OCI-LY1 (cell line): ENCODE data around the gene ERCC4.

Experiments
- H2AFZ ChIP-seq: fragments of 200-600 bp; sonication (generic), shearing (Covaris generic); 2 replicates; pipeline ENCODE4 v1.6.0; 2014; ENCODE audit warnings: antibody characterized with exemption, mild to moderate bottlenecking, low read length
- H3F3A ChIP-seq: fragments of 200-600 bp; sonication (generic), shearing (Covaris generic); 2 replicates; pipeline ENCODE4 v1.6.0; 2014; ENCODE audit warnings: mild to moderate bottlenecking, antibody characterized with exemption, low read length, moderate library complexity; ENCODE audit not compliant: insufficient read depth
- H3K27ac ChIP-seq: fragments of 200-600 bp; sonication (generic); 2 replicates; pipeline ENCODE4 v1.5.1; 2014; ENCODE audit warnings: low read length, mixed run types, mild to moderate bottlenecking, low read depth; ENCODE audit not compliant: poor library complexity, severe bottlenecking
- H3K27me3 ChIP-seq: fragments of 200-600 bp; sonication (generic); 2 replicates; pipeline ENCODE4 v1.6.0; 2014; ENCODE audit warnings: antibody characterized with exemption, mild to moderate bottlenecking, low read length, moderate library complexity; ENCODE audit not compliant: insufficient read depth
- H3K36me3 ChIP-seq: fragments of 200-600 bp; sonication (generic); 2 replicates; pipeline ENCODE4 v1.6.1; 2014; ENCODE audit warnings: mild to moderate bottlenecking, antibody characterized with exemption, low read length, moderate library complexity, mixed read lengths; ENCODE audit not compliant: insufficient read depth
- H3K4me1 ChIP-seq: fragments of 200-600 bp; sonication (generic); 2 replicates; pipeline ENCODE4 v1.5.1; 2014; ENCODE audit warnings: mild to moderate bottlenecking, low read length, moderate library complexity; ENCODE audit not compliant: insufficient read depth, severe bottlenecking
- H3K4me2 ChIP-seq: fragments of 200-600 bp; sonication (generic), shearing (Covaris generic); 2 replicates; pipeline ENCODE4 v1.6.1; 2014; ENCODE audit warnings: low read length
- H3K4me3 ChIP-seq: fragments of 200-600 bp; sonication (generic); 2 replicates; pipeline ENCODE4 v1.5.1; 2014; ENCODE audit warnings: low read length, low read depth, mild to moderate bottlenecking, mixed read lengths; ENCODE audit not compliant: poor library complexity, severe bottlenecking
- H3K79me2 ChIP-seq: fragments of 200-600 bp; shearing (Covaris generic); 2 replicates; pipeline ENCODE4 v1.6.1; 2016; ENCODE audit warnings: mixed run types, low read length, mixed read lengths; ENCODE audit not compliant: insufficient read depth
- H3K9ac ChIP-seq: fragments of 200-600 bp; sonication (generic), shearing (Covaris generic); 2 replicates; pipeline ENCODE4 v1.6.1; 2014; ENCODE audit warnings: mild to moderate bottlenecking, low read length, mixed read lengths
- H3K9me2 ChIP-seq: fragments of 200-600 bp; sonication (generic), shearing (Covaris generic); 2 replicates; pipeline ENCODE4 v1.6.1; 2014; ENCODE audit warnings: low read depth, mild to moderate bottlenecking, low read length, mixed read lengths
- H3K9me3 ChIP-seq: fragments of 200-600 bp; shearing (Covaris generic); 2 replicates; pipeline ENCODE4 v1.6.1; 2014; ENCODE audit warnings: low read length, mixed read lengths
- H4K20me1 ChIP-seq: fragments of 200-600 bp; sonication (generic), shearing (Covaris generic); 2 replicates; pipeline ENCODE4 v1.6.0; 2016; ENCODE audit warnings: mild to moderate bottlenecking, low read length; ENCODE audit not compliant: insufficient read depth
- EZH2 ChIP-seq: fragments of 200-600 bp; sonication (generic), shearing (Covaris generic); IDR thresholded peaks from 2 replicates; pipeline ENCODE4 v1.8.0; 2017; ENCODE audit warnings: borderline replicate concordance, mixed run types, mild to moderate bottlenecking, antibody characterized with exemption, low read length, moderate library complexity, mixed read lengths
- TF ChIP-seq, protein P1 (sequence below): fragments of 200-600 bp; sonication (generic), shearing (Covaris generic); IDR thresholded peaks from 2 replicates; pipeline ENCODE4 v1.5.1; 2017; ENCODE audit warnings: mild to moderate bottlenecking, antibody characterized with exemption, low read length, moderate library complexity, mixed read lengths

The ERCC4 gene

GRCh38 chr16:13953501-13953900, 33.5 kb downstream of the ERCC4 start:
- no peaks in the 10 kb centered on the region for H3K79me2 ChIP-seq

DNA sequence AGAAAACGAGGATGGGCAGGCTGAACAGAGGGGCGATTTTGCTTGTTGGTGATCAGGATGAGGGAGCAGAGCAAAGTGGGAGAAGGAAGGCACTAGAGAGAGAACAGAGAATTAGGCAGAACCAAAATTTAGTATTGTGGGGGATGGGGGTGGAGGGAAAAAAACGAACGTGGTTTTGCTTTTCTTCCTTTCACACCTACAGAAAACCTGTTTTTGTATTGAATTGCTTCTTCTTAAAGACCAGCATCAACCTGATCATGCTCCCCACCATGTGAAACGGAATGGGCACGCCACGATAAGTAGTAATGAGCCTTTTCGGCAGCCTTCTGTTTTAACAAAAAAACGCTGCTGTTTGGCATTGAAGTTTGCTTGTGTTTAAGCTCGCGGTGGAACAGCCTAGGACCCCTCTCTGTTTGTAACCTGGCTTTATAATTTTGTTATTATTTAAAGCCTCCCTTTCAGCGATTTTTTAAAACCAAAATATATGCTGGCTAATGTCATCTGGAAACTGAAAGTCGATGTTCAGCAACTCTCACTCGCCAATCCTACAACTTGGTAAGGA, 36.8 kb downstream of the ERCC4 start:
- H3K27me3 ChIP-seq: no peaks in the 10 kb centered on the region
- peak overlapping the region; percentile 2 for H2AFZ ChIP-seq
- H3K27ac ChIP-seq: peak overlapping the region; percentile 50
- H3K9me2 ChIP-seq: no peaks in the 10 kb centered on the region
- no peaks in the 10 kb centered on the region for H3K36me3 ChIP-seq
- H3K4me1 ChIP-seq: peaks cover 40% of the 10 kb centered on the region
- H3K9ac ChIP-seq: peak overlapping the region; percentile 21; the same call in 1 of the 2 replicates
- TF ChIP-seq, protein P1, sequence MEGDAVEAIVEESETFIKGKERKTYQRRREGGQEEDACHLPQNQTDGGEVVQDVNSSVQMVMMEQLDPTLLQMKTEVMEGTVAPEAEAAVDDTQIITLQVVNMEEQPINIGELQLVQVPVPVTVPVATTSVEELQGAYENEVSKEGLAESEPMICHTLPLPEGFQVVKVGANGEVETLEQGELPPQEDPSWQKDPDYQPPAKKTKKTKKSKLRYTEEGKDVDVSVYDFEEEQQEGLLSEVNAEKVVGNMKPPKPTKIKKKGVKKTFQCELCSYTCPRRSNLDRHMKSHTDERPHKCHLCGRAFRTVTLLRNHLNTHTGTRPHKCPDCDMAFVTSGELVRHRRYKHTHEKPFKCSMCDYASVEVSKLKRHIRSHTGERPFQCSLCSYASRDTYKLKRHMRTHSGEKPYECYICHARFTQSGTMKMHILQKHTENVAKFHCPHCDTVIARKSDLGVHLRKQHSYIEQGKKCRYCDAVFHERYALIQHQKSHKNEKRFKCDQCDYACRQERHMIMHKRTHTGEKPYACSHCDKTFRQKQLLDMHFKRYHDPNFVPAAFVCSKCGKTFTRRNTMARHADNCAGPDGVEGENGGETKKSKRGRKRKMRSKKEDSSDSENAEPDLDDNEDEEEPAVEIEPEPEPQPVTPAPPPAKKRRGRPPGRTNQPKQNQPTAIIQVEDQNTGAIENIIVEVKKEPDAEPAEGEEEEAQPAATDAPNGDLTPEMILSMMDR: no peak
- TF ChIP-seq EZH2: no peak
- H3F3A ChIP-seq: no peaks in the 10 kb centered on the region
- H3K9me3 ChIP-seq: no peaks in the 10 kb centered on the region
- H3K4me2 ChIP-seq: peak overlapping the region; percentile 48
- H3K4me3 ChIP-seq: peak overlapping the region; percentile 29
- H3K79me2 ChIP-seq: no peaks in the 10 kb centered on the region
- no peaks in the 10 kb centered on the region for H4K20me1 ChIP-seq

More at GRCh38 chr16:13953501-13953900, 33.5 kb downstream of the ERCC4 start:
- Histone ChIP-seq H2AFZ (no peak overlapping the region), H3K4me3 (no peak overlapping the region), H3K9me2 (no peaks in the 10 kb centered on the region), H3K4me1 (peaks cover 39% of the 10 kb centered on the region), H4K20me1 (no peaks in the 10 kb centered on the region), H3K9me3 (no peaks in the 10 kb centered on the region), H3K36me3 (no peaks in the 10 kb centered on the region), H3K4me2 (no peak overlapping the region), H3K27ac (no peak overlapping the region), H3K9ac (no peak overlapping the region), H3K27me3 (no peaks in the 10 kb centered on the region), H3F3A (no peaks in the 10 kb centered on the region)
- TF ChIP-seq EZH2: no peak
- TF ChIP-seq, protein P1: no peak

DNA sequence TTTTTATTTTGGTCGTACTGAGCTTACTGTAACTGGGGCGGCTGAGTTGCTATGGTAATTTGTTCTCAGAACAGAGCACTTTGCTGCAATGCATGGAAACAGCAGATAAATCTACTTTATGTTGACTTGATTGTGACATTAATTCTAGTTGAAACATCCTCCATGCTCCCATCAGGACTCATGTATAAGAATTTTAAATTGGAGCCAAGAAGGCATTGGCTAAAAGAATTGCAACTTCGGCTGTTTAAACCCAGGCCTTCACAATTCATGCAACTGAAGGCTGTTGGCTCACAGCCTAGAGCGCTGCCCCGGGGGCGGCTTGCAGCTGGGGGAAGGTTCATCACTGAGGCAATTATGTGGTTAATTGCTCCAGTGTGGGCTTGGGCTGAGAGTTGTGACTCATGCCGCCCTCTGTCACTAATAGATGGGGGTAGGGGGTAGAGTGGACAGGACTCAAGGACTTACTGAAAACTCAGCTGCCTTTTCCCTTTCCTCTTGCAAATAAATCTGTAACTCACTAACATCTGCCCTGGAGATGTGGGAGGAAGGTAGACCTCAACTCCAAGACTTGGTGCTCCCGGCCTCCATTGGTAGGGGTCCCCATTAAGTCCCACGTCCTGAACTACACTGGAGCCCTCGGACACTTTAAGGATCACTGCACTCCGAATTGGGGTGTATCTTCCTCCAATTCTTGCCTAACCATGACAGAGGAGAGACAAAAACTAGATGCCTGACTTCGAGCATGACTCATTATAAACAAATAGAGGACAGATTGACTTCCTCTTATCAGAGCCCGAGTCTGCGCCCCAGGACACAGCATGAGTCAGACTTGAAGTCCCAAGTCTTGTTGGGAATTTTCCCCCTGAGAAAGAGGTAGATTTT, 37.5 kb downstream of the ERCC4 start:
- TF ChIP-seq EZH2: no peak
- TF ChIP-seq, protein P1: no peak
- Histone ChIP-seq H3K4me1 (peaks cover 40% of the 10 kb centered on the region), H3K4me2 (peak overlapping the region; percentile 48), H3K27ac (peak overlapping the region; percentile 50), H4K20me1 (no peaks in the 10 kb centered on the region), H3K9me3 (no peaks in the 10 kb centered on the region), H2AFZ (peak overlapping the region; percentile 2), H3K27me3 (no peaks in the 10 kb centered on the region), H3K9me2 (no peaks in the 10 kb centered on the region), H3K36me3 (no peaks in the 10 kb centered on the region), H3K4me3 (peak overlapping the region; percentile 29), H3K79me2 (no peaks in the 10 kb centered on the region), H3K9ac (peak overlapping the region; percentile 21; the same call in 1 of the 2 replicates), H3F3A (no peaks in the 10 kb centered on the region)
